HG03571 (cell line): ENCODE data around the gene CHST8.
"Not testable (repeated sequence)": the region's sequence is repeated elsewhere in the genome, so short reads cannot be mapped to it uniquely, and the experiment has no call there.

ENCODE experiments used
- ATAC-seq: cut with Tn5 transposase; IDR thresholded peaks from one replicate; pipeline ENCODE4 v1.9.1; 2021; ENCODE audit not compliant: unreplicated experiment

The CHST8 gene

DNA sequence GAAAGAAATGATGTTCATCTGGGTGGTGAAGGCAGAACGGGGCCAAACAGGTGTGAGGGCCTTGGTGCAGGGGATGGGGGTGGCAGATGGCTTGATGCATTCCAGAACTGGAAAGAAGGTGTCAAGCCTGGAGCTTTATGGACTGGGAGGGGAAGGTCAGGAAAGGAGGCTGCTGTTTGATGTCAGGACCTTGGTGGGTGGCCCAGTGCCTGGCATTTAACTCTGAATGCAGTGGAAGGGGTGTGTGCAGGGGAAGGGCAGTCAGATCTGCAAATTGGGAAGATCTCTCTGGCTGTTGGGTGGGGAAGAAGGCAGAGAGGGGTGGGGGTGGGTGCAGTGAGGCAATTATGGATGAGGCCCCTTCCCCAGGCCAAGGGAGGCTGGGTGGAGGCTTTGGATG, 186.6 kb downstream of the CHST8 start:
- ATAC-seq, result no peak

- no peak for ATAC-seq
Measured at GRCh38 chr19:33809960-33810359, 188.2 kb downstream of the CHST8 start.

GRCh38 chr19:33810821-33811220, 189.1 kb downstream of the CHST8 start:
- ATAC-seq, result no peak

- no peak for ATAC-seq
Measured at GRCh38 chr19:33811246-33811645, 189.5 kb downstream of the CHST8 start.

- no peak for ATAC-seq
Measured at GRCh38 chr19:33811736-33812387, 190.1 kb downstream of the CHST8 start.

GRCh38 chr19:33812388-33813330, 190.9 kb downstream of the CHST8 start:
- ATAC-seq, result no peak

DNA sequence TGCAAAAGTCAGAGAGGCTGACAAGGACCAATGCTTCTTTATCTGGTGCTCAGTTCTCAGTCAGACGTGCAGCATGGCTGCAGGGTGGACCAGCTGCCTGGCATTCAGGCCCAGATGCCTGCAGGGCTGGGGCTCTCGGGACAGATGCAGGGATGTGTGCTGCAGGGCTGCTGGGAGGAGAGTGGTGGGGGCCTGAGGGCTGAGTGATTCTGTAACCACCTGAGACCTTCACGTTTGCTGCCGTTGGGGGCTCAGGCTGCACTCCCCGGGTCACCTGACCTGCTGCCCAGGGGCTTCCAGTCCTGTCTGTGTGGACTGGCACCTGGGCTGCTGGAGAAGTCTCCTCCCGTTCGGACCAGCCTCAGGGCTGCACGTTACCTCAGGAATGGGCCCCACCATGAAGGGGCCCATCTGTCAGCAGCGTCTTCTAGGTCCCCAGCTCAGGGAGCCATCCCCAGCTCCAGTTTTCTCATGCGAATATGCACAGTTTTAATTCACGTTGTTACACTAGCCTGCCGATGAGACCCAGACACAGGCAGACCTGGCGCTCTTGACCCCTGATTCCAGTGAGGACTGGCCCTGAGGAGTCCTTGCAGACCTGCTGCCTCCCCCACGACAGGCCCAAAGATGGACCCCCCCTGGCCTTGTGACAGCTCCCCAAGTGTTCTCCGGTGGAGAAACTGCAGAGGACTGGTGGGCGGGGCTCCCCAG, 191.8 kb downstream of the CHST8 start:
- no peak for ATAC-seq

GRCh38 chr19:33814181-33815165, 192.7 kb downstream of the CHST8 start:
- ATAC-seq, result no peak

DNA sequence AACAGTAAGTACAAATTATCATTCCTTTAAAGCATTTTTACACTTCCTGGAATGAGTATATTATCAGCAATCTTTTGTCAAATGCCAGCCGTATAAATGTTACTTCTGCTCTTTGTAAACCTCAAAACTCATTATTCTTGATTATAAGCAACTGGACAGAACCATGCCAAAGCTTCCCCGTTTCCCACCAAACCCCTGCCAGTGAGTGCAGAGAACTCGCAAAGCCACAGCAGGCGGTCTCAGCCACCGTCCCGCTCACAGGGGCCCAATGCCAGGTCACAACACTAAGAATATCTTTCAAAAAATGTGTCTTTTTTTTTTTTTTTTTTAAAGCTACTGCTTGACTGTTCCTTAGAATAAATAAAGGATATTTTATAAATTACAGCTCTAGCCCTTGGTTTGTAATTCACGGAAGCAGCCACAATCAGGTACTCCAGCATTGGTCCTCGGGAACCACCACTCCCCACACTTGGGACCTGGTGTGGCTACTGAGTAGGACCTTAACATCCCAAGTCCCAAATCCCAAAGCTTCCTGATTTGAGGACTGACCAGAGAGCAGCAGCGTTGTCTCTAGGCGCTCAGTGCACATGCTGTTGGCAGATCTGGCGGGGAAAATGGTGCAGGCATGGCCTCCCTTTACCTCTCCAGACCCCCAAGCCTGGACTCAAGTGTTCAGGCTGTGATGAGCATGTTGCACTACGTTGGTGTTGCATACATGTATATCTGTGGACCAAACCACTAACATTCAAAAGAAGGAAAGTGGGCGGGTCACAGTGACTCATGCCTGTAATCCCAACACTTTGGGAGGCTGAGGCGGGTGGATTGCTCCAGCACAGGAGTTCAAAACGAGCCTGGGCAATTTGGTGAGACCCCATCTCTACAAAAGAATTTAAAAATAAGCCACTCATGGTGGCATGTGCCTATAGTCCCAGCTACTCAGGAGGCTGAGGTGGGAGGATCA, 193.9 kb downstream of the CHST8 start:
- no peak for ATAC-seq

DNA sequence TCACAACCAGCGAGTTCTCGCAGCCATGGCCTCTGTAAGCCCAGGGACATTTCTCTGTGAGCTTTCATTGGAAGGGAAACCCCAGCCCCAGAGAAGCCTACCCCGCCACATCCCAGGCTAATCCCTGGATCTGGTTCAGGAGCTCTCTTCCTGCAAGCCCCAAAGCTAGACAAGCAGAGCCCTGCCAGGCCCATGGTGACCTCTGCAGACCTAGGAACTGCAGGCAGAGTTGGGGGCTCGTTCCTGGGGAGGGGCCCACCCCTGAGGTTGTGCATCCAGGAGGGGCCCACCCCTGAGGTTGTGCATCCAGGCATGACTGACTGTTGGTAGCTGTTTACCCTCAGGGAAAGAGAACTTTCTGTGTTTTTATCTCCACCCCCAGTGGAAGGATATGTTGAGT, 196.7 kb downstream of the CHST8 start:
- no peak for ATAC-seq

GRCh38 chr19:33819078-33819477, 197.3 kb downstream of the CHST8 start:
- not testable (repeated sequence) for ATAC-seq

GRCh38 chr19:33819506-33819879, 197.7 kb downstream of the CHST8 start:
- no peak for ATAC-seq

- ATAC-seq, result no peak
Measured at GRCh38 chr19:33819880-33820781, 198.4 kb downstream of the CHST8 start.

DNA sequence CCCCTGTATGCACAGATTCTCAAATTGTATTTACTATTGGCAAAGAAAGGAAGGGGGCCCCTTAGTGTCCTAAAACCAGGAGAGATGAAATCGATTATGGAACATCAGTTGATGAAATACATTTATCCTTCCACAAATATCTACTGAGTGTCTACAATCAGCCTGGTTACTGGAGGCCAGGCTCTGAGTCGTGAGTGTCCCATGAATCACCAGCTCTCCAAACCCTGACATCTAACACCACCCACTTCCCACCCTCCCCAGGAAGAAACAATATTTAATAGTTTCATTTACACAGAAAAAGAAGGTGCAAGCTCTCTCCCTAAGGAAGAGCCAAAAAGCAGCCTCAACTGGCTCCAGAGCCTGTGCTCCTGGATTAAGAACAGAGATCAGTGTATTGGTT, 200.1 kb downstream of the CHST8 start:
- ATAC-seq, result no peak
